Tibial nerve (tissue), 4 donors: ENCODE measurements around the gene DNASE2B. TPM values are rescaled to one million over a fixed set of nuclear protein-coding genes. Genes with fewer than 3 reads are reported as not detected.

ENCODE experiments used
- DNase-seq, 2 donors: peaks; one replicate each; pipeline ENCODE4 v3.0.0-alpha.2; 2019; ENCODE audit warnings: low spot score in 2 of 2
- H3K27ac ChIP-seq, 4 donors: fragments of 200-600 bp; sonication (generic) in 3 of 4; one replicate each; pipeline ENCODE4 v1.5.1; 2017 to 2019; ENCODE audit warnings: mild to moderate bottlenecking in 1 of 4
- H3K27me3 ChIP-seq, 2 donors: fragments of 200-600 bp; sonication (generic) in 1 of 2; one replicate each; pipeline versions ENCODE4 v1.5.1 to v1.6.0; 2017 to 2019
- H3K36me3 ChIP-seq, 3 donors: fragments of 200-600 bp; sonication (generic); one replicate each; pipeline ENCODE4 v1.5.1; 2018 to 2019
- H3K4me1 ChIP-seq, 4 donors: fragments of 200-600 bp; sonication (generic) in 3 of 4; one replicate each; pipeline ENCODE4 v1.5.1; 2017 to 2019
- H3K4me3 ChIP-seq, 4 donors: fragments of 200-600 bp; sonication (generic) in 3 of 4; one replicate each; pipeline ENCODE4 v1.5.1; 2017 to 2019; ENCODE audit warnings: mild to moderate bottlenecking in 1 of 4, moderate library complexity in 1 of 4
- H3K9me3 ChIP-seq, 4 donors: fragments of 200-600 bp; sonication (generic) in 3 of 4; one replicate each; pipeline ENCODE4 v1.5.1; 2017 to 2019
- CTCF ChIP-seq, 5 experiments: fragments of 200-600 bp in 3 of 5; fragments of 450-650 bp in 2 of 5; sonication (generic) in 3 of 5; IDR thresholded peaks; one replicate each; pipeline ENCODE4 v1.5.1; 2016 to 2019; ENCODE audit warnings: antibody characterized with exemption in 5 of 5, mild to moderate bottlenecking in 3 of 5, moderate library complexity in 2 of 5
- EP300 ChIP-seq, 2 donors: sonication (generic); formaldehyde crosslinking; IDR thresholded peaks; one replicate each; pipeline ENCODE4 v1.6.1; 2017; ENCODE audit warnings: antibody characterized with exemption in 2 of 2, mild to moderate bottlenecking in 1 of 2
- POLR2A ChIP-seq, 2 donors: fragments of 450-650 bp; IDR thresholded peaks; one replicate each; pipeline ENCODE4 v1.6.1; 2017; ENCODE audit warnings: antibody characterized with exemption in 2 of 2, mild to moderate bottlenecking in 2 of 2, moderate library complexity in 2 of 2
- WGBS, 2 donors: methylation state at CpG; one replicate each; pipeline ENCODE4 v1.1.5; 2018; 5-methylcytosine and 5-hydroxymethylcytosine counted together
- total RNA-seq, 4 donors: library from RNA; depleted of rRNA; stranded (reverse); fragments of >200 nt; gene quantifications; one replicate each; pipeline ENCODE4 v1.1.0, GENCODE V29; 2016

Gene DNASE2B
- total RNA-seq, 4 donors from 2014 or later: not detected

- peaks cover 0 to 9% (median 0%) of the 10 kb centered on the region in 4 donors for H3K4me1 ChIP-seq
- H3K27me3 ChIP-seq: no peaks in the 10 kb centered on the region
- 83 to 91% methylated on average over 1 of the region's 1 CpG for WGBS, 2 donors
- no peak overlapping the region for H3K27ac ChIP-seq
- H3K4me3 ChIP-seq: no peak overlapping the region
- DNase-seq: no peak
- TF ChIP-seq POLR2A (IDR thresholded peaks at IDR 0.05) (no peak), EP300 (IDR thresholded peaks at IDR 0.05) (no peak), CTCF (IDR thresholded peaks at IDR 0.05) (no peak)
- H3K9me3 ChIP-seq: peaks cover 0 to 8% (median 0%) of the 10 kb centered on the region in 4 donors
- H3K36me3 ChIP-seq: no peaks in the 10 kb centered on the region
Observed at GRCh38 chr1:84429231-84429630, 30.9 kb downstream of the DNASE2B start.

GRCh38 chr1:84430546-84430945 is 32.3 kb downstream of the DNASE2B start:
- TF ChIP-seq CTCF (IDR thresholded peaks at IDR 0.05): no peak
- TF ChIP-seq EP300 (IDR thresholded peaks at IDR 0.05): peak in 1 of 2 donors; percentile 23
- TF ChIP-seq POLR2A (IDR thresholded peaks at IDR 0.05): no peak
- 84 to 92% methylated on average over 2 of the region's 2 CpGs for WGBS, 2 donors

GRCh38 chr1:84433258-84434080 is 35.2 kb downstream of the DNASE2B start:
- H3K27me3 ChIP-seq: no peaks in the 10 kb centered on the region
- 10 to 15% methylated on average over 11 of the region's 11 CpGs for WGBS, 2 donors
- peak in 1 of 2 donors; percentile 68 for DNase-seq
- H3K9me3 ChIP-seq: peaks cover 0 to 8% (median 0%) of the 10 kb centered on the region in 4 donors
- peak overlapping the region in 3 of 4 donors; percentile 4 to 39 (median 26) for H3K4me3 ChIP-seq
- peaks cover 0 to 28% (median 5%) of the 10 kb centered on the region in 4 donors for H3K4me1 ChIP-seq
- TF ChIP-seq POLR2A (IDR thresholded peaks at IDR 0.05) (no peak), CTCF (IDR thresholded peaks at IDR 0.05) (peak; percentile 68 to 79 (median 72)), EP300 (IDR thresholded peaks at IDR 0.05) (no peak)
- H3K36me3 ChIP-seq: no peaks in the 10 kb centered on the region
- H3K27ac ChIP-seq: peak overlapping the region in 1 of 4 donors; percentile 21

More at GRCh38 chr1:84430546-84430945, 32.3 kb downstream of the DNASE2B start:
- Histone ChIP-seq H3K4me1 (peaks cover 0 to 15% (median 5%) of the 10 kb centered on the region in 4 donors), H3K4me3 (no peak overlapping the region), H3K36me3 (no peaks in the 10 kb centered on the region), H3K9me3 (peaks cover 0 to 8% (median 0%) of the 10 kb centered on the region in 4 donors), H3K27me3 (no peaks in the 10 kb centered on the region), H3K27ac (peak overlapping the region in 1 of 4 donors; percentile 51)
- DNase-seq: no peak

- TF ChIP-seq CTCF (IDR thresholded peaks at IDR 0.05) (no peak), EP300 (IDR thresholded peaks at IDR 0.05) (no peak), POLR2A (IDR thresholded peaks at IDR 0.05) (no peak)
- 71% methylated on average over 6 of the region's 6 CpGs for WGBS, 2 donors
- no peaks in the 10 kb centered on the region for H3K36me3 ChIP-seq
- peaks cover 0 to 28% (median 5%) of the 10 kb centered on the region in 4 donors for H3K4me1 ChIP-seq
- H3K4me3 ChIP-seq: peak overlapping the region in 1 of 4 donors; percentile 4
- DNase-seq: no peak
- H3K27me3 ChIP-seq: no peaks in the 10 kb centered on the region
- H3K27ac ChIP-seq: no peak overlapping the region
- H3K9me3 ChIP-seq: peaks cover 0 to 8% (median 0%) of the 10 kb centered on the region in 4 donors
Observed at GRCh38 chr1:84434081-84434769, 35.9 kb downstream of the DNASE2B start.
